Dendritic cell treated with granulocyte-macrophage colony-stimulating factor and Interleukin-4, amounts not matched to agents 40 ng/mL and 50 ng/mL, for 4 days (primary cell): Measurements from ENCODE around the gene GPRIN2.

Experiments
- H3K27ac Mint-ChIP-seq: one replicate; pipeline ENCODE4 v1.8.0; 2022; ENCODE audit warnings: mild to moderate bottlenecking, mixed read lengths
- H3K27me3 Mint-ChIP-seq: one replicate; pipeline ENCODE4 v1.8.0; 2022; ENCODE audit warnings: mild to moderate bottlenecking, mixed read lengths
- H3K36me3 Mint-ChIP-seq: one replicate; pipeline ENCODE4 v1.8.0; 2022; ENCODE audit warnings: low read depth, mixed read lengths
- H3K4me1 Mint-ChIP-seq: one replicate; pipeline ENCODE4 v1.8.0; 2022; ENCODE audit warnings: low read depth, mixed read lengths
- H3K4me3 Mint-ChIP-seq: one replicate; pipeline ENCODE4 v1.8.0; 2022; ENCODE audit warnings: mild to moderate bottlenecking, moderate library complexity, mixed read lengths
- H3K9me3 Mint-ChIP-seq: one replicate; pipeline ENCODE4 v1.8.0; 2022; ENCODE audit warnings: mixed read lengths
- intact Hi-C: fragments of 100-400 bp; cut with micrococcal nuclease; formaldehyde crosslinking; loops from one replicate; pipeline ENCODE4 v1.15.0; 2022

The GPRIN2 gene

DNA sequence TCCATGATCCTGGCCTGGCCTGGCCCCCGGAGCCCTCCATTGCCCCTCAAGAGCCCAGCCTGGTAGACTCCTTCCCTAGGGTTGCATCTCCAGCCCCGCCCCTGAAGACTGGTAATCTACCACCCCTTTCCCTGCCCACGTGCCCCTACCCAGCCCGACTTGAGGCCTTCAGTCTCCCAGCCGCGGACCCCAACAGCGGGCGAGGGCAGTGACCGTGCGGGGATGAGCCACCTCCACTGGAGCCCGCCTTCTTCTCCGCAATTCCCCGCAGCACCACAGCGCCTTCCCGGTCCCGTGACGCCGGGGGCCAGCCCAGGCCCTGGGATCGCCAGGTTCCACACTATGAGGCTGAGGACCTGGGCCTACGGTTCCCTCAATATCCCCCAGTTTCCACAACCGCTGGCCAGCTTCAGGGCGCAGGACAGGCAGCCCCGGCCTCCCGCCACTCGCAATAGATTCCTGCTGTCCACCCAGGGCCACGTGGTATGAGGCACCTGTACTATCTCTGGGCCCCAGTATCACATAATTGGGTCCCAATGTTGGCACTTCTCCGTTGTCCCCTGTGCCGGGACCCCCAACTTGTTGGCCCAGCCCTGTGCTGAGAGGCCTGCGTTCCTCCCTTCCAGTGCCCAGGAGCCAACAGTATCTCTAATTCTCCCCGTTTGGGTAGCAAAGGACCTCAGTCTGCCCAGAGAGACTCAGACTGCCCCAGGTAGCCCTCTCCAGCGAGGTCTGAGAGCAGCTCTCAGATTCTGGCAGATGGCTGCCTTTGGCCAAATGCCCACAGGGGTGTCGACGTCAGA, 1.1 kb upstream of the GPRIN2 start:
- Mint-ChIP-seq H3K9me3 (no peaks in the 10 kb centered on the region), H3K27me3 (peaks cover 4% of the 10 kb centered on the region), H3K27ac (no peak overlapping the region), H3K4me1 (peaks cover 5% of the 10 kb centered on the region), H3K36me3 (no peaks in the 10 kb centered on the region), H3K4me3 (peak overlapping the region; percentile 56)
- intact Hi-C loops: no loop called here

DNA sequence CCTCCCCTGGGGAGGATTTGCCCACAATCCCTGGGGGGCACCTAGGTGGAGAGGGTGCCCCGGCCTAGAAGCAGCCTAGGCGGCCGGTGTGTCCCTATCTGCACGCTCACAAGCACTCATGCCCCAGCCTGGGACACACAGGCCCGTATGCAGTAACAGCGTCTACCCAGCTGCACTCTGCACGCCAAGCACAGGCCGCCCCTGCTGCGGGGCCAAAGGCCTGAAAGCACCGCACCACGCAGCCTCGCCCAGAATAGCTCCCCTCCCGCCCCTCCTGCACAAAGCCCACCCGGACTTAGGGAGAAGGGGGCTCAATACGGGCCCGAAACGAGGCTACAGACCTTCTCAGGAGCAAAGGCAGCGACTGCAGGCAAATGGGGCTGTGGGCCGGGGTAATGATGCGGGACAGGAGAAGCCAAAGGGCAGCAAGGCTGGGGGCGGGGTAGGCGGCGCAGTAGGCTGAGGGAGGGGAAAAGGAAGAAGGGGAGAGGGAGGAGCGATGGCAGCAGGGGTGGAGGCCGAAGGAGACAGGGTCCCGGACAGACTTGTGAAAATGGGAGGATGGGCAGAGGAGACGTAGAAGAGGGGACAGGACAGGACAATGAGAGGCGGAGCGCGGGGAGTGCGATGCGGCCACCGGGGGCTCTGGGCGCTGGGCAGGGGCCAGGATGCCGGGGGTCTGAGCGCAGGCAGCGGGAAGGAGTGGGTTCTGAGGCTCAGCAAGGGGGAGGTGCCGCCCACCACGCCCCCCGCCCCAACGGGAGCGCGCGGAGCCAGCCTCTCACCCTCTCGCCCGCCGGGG, 544 bp downstream of the GPRIN2 start:
- Mint-ChIP-seq H3K27ac (no peak overlapping the region), H3K27me3 (peaks cover 4% of the 10 kb centered on the region), H3K9me3 (no peaks in the 10 kb centered on the region), H3K4me1 (peaks cover 5% of the 10 kb centered on the region), H3K36me3 (no peaks in the 10 kb centered on the region), H3K4me3 (peak overlapping the region; percentile 37)
- intact Hi-C loops: no loop called here

DNA sequence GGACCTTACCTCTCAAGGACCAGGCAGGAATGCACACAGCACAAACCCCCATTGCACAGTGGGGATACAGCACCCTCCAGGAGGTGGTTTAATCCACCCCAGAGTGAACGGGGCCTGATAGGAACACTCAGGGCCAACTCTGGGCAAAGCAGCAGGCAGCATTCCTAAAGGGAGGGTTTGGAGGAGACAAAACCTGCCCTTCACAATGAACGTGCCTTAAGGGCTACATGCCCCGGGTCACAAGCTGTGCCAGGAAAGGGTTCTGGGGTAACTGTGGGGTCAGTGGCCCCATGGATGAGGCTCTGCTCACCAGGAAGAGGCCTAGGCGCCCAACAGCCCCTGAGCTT, 1.1 kb downstream of the GPRIN2 start:
- no peak overlapping the region for H3K4me3 Mint-ChIP-seq
- H3K27me3 Mint-ChIP-seq: peaks cover 4% of the 10 kb centered on the region
- no peaks in the 10 kb centered on the region for H3K36me3 Mint-ChIP-seq
- no peak overlapping the region for H3K27ac Mint-ChIP-seq
- intact Hi-C loops: no loop called here
- H3K4me1 Mint-ChIP-seq: peaks cover 5% of the 10 kb centered on the region
- no peaks in the 10 kb centered on the region for H3K9me3 Mint-ChIP-seq

DNA sequence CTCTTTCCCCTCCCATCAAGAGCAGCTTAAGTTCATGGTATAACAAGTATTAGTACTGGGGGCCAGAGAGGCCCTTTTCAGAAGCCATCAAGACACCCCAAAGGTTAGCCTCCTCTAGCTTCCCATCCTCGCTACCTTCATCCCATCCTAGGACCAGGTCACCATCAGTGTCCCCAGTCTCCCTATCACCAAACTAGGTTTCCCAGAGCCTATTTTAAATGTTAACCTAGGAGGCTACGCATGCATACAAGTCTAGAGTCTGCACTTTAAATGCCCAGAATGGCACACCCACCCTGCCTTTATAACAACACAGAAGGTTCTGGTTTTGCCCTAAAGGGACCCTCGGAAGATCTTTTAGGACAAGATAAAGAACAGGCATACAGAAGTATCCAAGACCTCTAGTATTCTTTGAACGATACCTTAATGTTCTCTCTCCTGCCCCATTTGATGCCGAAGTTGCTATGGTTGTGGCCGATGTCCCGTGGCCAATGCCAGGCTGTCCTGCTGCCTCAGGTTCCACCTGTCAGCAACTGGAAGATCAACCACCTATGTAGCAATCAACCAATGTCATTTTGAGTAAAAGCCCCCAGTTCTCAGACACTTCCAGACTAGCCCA, 2.2 kb downstream of the GPRIN2 start:
- Mint-ChIP-seq H3K27ac (no peak overlapping the region), H3K27me3 (peaks cover 4% of the 10 kb centered on the region), H3K4me3 (no peak overlapping the region), H3K36me3 (no peaks in the 10 kb centered on the region), H3K4me1 (peaks cover 5% of the 10 kb centered on the region), H3K9me3 (no peaks in the 10 kb centered on the region)
- intact Hi-C loops: no loop called here

DNA sequence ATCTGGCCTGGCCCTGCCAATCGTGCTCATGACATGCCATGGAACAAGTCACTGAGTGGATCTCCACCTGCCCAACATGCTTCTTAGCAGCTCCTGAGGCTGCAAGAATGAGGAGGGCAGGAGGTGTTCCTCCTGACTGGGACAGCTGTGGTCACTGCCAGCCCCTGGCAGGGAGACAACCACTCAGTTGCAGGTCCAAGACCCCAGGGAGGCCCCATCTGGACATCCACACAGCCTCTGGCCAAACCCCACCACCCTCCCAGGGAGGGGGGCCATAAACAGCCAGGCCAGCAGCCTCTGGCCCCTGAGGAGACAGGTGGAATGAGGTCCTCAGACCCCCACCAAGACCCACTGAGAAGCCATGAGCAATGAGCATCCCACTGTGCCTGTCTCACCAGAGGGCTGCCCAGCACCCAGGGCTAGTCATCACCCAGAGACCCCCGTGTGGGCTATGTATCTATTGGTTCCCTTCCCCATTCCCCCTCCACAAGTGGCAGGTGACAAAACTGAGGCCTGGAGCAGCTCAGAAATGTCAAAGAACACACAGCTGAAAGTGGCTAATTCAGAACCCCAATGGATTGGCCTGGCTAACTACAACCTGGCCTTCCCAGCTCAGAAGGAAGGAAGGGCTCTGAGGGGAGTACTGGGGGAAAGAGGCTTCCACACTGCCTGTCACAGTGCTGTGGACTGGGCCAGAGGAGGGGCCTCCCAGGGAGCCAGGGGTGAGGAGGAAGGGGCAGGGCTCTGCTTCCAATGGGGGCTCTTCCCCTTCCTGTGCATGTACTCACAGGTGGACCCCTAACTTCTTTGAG, 3.0 kb downstream of the GPRIN2 start:
- Mint-ChIP-seq H3K4me3 (no peak overlapping the region), H3K9me3 (no peaks in the 10 kb centered on the region), H3K4me1 (peaks cover 5% of the 10 kb centered on the region), H3K27me3 (peaks cover 4% of the 10 kb centered on the region), H3K36me3 (no peaks in the 10 kb centered on the region), H3K27ac (no peak overlapping the region)
- intact Hi-C loops: no loop called here

DNA sequence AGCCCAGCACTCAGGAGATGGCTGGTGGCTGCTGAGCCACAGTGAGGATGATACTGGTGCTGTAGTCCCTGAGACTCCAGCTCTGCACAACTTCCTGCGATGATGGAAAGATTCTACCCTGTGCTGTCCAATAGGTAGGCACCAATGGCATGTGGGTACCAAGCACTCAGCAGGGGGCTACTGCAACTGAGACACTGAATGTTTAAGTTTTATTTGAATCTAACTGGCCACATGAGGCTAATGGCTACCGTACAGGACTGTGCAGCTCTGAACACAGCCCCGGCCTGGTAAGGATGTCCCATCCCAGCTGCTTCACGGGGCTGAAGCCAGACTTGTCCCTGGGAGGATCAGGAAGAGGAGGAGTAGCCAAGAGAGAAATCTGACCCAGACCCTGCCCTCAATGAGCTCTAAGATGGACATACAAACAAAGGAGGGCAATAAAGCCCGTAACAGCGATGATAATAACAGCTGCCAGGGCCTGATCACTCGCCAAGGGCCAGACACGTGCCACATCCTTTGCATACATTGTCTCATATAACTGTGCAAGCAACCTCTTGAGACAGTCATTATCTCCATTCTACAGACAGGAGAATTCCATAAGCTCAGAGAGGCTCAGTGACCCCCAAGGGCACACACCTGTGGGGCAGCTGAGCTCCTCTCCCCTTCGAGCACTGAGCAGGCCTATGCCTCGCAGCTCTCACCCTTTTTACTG, 3.8 kb downstream of the GPRIN2 start:
- intact Hi-C loops: no loop called here
- Mint-ChIP-seq H3K36me3 (no peaks in the 10 kb centered on the region), H3K27ac (no peak overlapping the region), H3K4me1 (peaks cover 5% of the 10 kb centered on the region), H3K4me3 (no peak overlapping the region), H3K27me3 (peaks cover 4% of the 10 kb centered on the region), H3K9me3 (no peaks in the 10 kb centered on the region)

DNA sequence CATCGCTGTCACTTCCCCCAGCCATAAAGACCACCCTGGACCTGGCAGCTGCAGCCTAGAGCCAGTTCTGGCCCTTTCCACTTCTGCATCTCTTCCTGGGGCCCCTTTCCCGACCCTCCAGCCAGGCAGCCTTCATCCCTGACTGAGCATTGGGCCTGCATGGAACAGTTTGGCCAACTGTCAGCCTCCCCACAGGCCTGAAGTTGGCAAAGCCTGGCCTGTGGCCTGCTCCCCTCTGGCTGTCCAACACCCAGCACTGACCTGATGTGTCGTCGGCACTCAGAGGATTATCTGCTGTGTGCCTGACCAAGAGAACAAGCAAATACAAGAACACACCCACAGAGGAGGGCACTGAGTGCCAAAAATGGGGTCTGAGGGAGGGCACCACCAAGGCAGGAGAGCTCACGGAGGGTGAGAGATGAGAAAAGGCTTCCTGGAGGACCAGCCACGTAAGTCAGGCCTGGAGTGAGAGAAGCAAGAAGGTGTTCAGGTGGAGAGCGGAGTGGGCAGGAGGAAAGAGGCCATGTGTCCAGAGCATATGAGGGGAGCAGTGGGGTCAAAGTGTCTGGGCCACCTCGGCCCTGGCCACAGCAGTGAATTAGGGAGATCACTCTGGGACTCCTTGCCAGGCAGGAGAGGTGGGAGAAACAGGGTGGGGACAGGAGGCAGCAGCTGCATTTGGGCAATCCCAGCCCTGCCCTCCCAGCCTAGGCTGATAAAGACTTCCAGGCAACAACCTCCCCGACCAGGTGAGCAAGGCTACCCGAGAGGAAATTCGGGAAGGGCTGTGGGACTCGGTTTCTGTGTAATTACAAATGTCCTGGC, 4.5 kb downstream of the GPRIN2 start:
- no peaks in the 10 kb centered on the region for H3K36me3 Mint-ChIP-seq
- H3K27me3 Mint-ChIP-seq: peaks cover 4% of the 10 kb centered on the region
- peaks cover 2% of the 10 kb centered on the region for H3K4me1 Mint-ChIP-seq
- no peak overlapping the region for H3K27ac Mint-ChIP-seq
- intact Hi-C loops: no loop called here
- H3K4me3 Mint-ChIP-seq: no peak overlapping the region
- no peaks in the 10 kb centered on the region for H3K9me3 Mint-ChIP-seq

DNA sequence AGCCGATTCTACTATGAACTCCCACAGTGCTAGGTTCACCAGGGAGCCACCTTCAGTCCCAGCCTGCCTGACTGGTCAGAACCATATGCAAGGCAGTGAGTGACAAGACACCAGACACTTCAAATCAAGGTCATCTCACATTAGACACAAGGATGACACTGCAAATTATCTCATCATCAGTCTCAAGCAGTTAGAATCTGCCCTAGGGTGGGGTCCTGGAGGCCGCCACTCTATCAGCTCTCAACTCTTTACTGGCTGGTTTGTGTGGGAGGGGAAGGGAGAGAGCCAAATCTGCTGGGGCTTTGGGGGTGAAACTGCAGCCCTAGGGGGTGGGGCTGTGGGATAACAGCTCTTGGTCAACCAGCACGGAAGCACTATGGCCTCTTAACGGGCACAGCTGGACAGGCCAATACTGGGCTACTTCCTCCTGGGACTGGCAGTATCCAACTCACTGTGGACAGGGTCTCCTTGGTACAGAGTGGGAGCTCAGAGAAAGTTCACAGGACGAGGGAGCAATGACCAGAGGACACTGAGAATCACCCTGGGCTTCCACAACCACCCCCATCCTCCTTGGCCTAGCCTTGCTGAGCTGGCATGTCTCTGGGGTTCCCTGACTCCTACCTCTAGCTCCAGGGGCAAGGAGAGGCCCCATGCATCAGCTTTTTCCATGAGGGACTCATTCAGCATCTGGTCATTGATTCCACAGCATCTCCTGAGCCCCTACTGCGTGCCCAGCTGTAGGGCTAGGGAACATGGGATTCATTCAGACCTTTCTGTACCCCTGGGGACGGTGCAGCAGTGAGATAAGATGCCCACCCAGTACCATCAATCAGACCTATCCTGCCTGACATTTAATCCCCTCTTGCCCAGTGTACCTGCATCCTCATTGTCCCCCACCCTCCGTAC, 5.4 kb downstream of the GPRIN2 start:
- Mint-ChIP-seq H3K4me1 (no peaks in the 10 kb centered on the region), H3K36me3 (no peaks in the 10 kb centered on the region), H3K27me3 (peaks cover 4% of the 10 kb centered on the region), H3K27ac (no peak overlapping the region), H3K9me3 (no peaks in the 10 kb centered on the region), H3K4me3 (no peak overlapping the region)
- intact Hi-C loops: no loop called here

DNA sequence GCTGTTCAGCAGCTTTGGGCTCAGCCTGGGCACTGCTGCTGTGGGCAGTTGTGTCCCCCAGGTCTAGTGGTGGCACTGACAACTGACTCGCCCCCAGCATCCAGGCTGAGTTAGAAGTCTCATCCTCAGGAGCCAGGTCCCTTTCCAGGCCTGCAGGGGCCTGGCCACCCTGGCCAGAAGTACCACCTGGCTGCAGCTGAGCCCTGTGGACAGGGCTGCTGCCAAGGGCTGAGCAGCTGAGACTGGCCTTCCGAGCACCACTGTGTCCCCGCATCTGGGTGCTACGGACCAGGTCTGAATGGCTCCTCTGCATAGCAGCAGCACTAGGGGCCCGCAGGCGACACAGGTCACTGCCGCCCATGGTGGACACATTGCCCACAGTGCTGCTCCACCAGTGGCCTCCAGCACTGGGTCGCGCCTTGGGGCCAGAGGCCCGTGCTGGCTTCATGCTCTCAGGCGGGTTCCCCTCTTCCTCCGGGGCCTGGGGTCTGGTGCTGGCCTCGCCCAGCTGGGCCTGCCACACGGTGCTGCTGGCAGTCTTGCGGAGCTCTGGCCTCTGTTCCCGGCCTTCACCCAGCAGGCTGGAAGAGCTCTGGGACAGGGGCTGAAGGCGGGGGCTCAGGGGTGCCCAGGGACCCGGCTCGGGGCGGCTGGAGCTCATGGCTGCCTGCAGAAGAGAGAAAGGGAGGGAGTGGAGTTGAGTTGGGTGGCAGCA, 6.2 kb downstream of the GPRIN2 start:
- no peaks in the 10 kb centered on the region for H3K9me3 Mint-ChIP-seq
- no peaks in the 10 kb centered on the region for H3K36me3 Mint-ChIP-seq
- H3K4me3 Mint-ChIP-seq: no peak overlapping the region
- intact Hi-C loops: no loop called here
- peaks cover 6% of the 10 kb centered on the region for H3K27me3 Mint-ChIP-seq
- H3K4me1 Mint-ChIP-seq: peaks cover 3% of the 10 kb centered on the region
- H3K27ac Mint-ChIP-seq: no peak overlapping the region

DNA sequence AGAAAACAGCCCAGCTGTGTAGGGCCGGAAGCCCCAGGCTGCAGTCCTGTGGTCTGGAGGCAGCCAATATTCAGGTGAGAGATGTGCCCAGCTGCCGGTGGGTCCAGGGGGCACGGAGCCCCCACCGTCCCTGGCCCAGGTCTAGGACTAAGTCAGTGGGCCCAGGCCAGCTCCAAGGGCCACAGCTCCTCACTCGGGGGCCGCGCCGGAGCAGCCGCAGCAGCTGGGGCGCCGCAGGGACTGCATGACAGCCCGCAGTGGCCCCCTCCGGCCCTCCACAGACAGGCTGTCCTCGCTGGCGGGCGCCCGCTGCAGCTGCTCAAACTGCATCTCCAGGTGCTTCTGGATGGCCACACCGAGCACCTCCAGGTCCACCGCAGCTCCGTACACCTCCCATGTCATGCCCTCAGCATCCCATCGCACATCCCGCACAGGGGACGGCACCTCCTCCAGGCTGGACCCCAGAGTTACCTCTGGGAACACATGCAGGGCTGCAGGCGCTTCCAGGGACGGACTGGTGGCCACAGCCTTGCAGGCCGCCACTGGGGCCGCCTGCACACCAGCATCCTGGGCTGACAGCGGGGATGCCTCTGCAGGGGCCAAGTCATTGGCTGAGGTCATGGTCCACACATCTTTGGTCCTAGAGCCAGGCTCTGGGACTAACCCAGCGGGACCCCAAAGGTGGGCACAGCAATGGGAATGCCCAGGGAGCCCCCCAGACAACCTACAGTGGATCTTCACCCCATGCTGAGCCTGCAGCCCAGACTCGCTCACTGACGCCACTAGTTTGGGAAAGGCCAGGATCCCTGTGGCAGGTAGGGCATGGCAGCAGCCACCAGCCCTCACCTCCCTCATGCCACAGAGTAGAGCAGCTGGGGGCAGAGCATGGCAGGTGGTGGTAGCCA, 7.0 kb downstream of the GPRIN2 start:
- Mint-ChIP-seq H3K27ac (no peak overlapping the region), H3K4me3 (no peak overlapping the region), H3K4me1 (peaks cover 10% of the 10 kb centered on the region), H3K9me3 (no peaks in the 10 kb centered on the region), H3K27me3 (peaks cover 10% of the 10 kb centered on the region), H3K36me3 (no peaks in the 10 kb centered on the region)
- intact Hi-C loops: loop anchor here (10.0 kb wide), 1 partner anchor 325 kb away; no protein-coding TSS in a partner anchor
